NCI-H1048 (cell line): ENCODE measurements around the gene DDR2.

Experiments
- DNase-seq: peaks from one replicate; lab custom pipeline; 2025; lab: John Stamatoyannopoulos, UW

Gene DDR2

GRCh38 chr1:162629651-162630050, 2.6 kb upstream of the DDR2 start:
- DNase-seq, result no peak

- DNase-seq, result no peak
Measured at GRCh38 chr1:162631546-162632191, 595 bp upstream of the DDR2 start.

GRCh38 chr1:162632698-162633080, 425 bp downstream of the DDR2 start:
- DNase-seq, result no peak

GRCh38 chr1:162633081-162633762, 958 bp downstream of the DDR2 start:
- no peak for DNase-seq

- DNase-seq, result no peak
Measured at GRCh38 chr1:162635418-162635817, 3.2 kb downstream of the DDR2 start.

- DNase-seq, result no peak
Measured at GRCh38 chr1:162639718-162640117, 7.5 kb downstream of the DDR2 start.

- no peak for DNase-seq
Measured at GRCh38 chr1:162641114-162641513, 8.8 kb downstream of the DDR2 start.

GRCh38 chr1:162644986-162645314, 12.7 kb downstream of the DDR2 start:
- DNase-seq, result no peak

GRCh38 chr1:162645666-162646065, 13.4 kb downstream of the DDR2 start:
- no peak for DNase-seq

GRCh38 chr1:162649583-162649982, 17.3 kb downstream of the DDR2 start:
- no peak for DNase-seq

GRCh38 chr1:162654915-162655620, 22.8 kb downstream of the DDR2 start:
- no peak for DNase-seq

- no peak for DNase-seq
Measured at GRCh38 chr1:162656266-162656665, 24.0 kb downstream of the DDR2 start.

GRCh38 chr1:162660574-162660973, 28.3 kb downstream of the DDR2 start:
- no peak for DNase-seq

- DNase-seq, result no peak
Measured at GRCh38 chr1:162661336-162661735, 29.1 kb downstream of the DDR2 start.

GRCh38 chr1:162662013-162662412, 29.7 kb downstream of the DDR2 start:
- DNase-seq, result no peak

GRCh38 chr1:162663086-162663485, 30.8 kb downstream of the DDR2 start:
- no peak for DNase-seq

GRCh38 chr1:162663589-162664106, 31.4 kb downstream of the DDR2 start:
- DNase-seq, result no peak

- DNase-seq, result no peak
Measured at GRCh38 chr1:162666006-162666645, 33.9 kb downstream of the DDR2 start.

GRCh38 chr1:162667381-162668080, 35.3 kb downstream of the DDR2 start:
- no peak for DNase-seq

- DNase-seq, result no peak
Measured at GRCh38 chr1:162670928-162671663, 38.8 kb downstream of the DDR2 start.

- DNase-seq, result no peak
Measured at GRCh38 chr1:162671664-162672410, 39.6 kb downstream of the DDR2 start.
